Astrocyte (in vitro differentiated cells and primary cell): ENCODE measurements around the gene SLIT3. TPM values are rescaled to one million over a fixed set of nuclear protein-coding genes. Genes with fewer than 3 reads are reported as not detected.

Experiments
- DNase-seq: peaks from one replicate; pipeline ENCODE4 v3.0.0-alpha.2; 2010; ENCODE audit warnings: low read depth
- FAIRE-seq: peaks from 2 replicates; lab custom pipeline; 2011; peaks lifted over from hg19 to GRCh38; lab: Jason Lieb, UNC
- H2AFZ ChIP-seq: 2 replicates; pipeline ENCODE4 v1.6.0; 2012; ENCODE audit warnings: low read depth, low read length, inconsistent platforms
- H3K27ac ChIP-seq: 2 replicates; pipeline ENCODE4 v1.5.1; 2011; ENCODE audit warnings: low read depth, low read length, inconsistent platforms
- H3K27me3 ChIP-seq: 2 replicates; pipeline ENCODE4 v1.6.0; 2011; ENCODE audit warnings: low read length, inconsistent platforms; ENCODE audit not compliant: insufficient read depth
- H3K36me3 ChIP-seq: 2 replicates; pipeline ENCODE4 v1.5.1; 2011; ENCODE audit warnings: low read length, inconsistent platforms; ENCODE audit not compliant: insufficient read depth
- H3K4me1 ChIP-seq: 2 replicates; pipeline ENCODE4 v1.5.1; 2011; ENCODE audit warnings: low read length, inconsistent platforms; ENCODE audit not compliant: insufficient read depth
- H3K4me2 ChIP-seq: 2 replicates; pipeline ENCODE4 v1.6.0; 2012; ENCODE audit warnings: low read length, inconsistent platforms
- H3K4me3 ChIP-seq: 2 replicates; pipeline ENCODE4 v1.5.1; 2011; ENCODE audit warnings: low read depth, mild to moderate bottlenecking, low read length, inconsistent platforms; ENCODE audit not compliant: insufficient read depth
- H3K79me2 ChIP-seq: 2 replicates; pipeline ENCODE4 v1.6.0; 2012; ENCODE audit warnings: mild to moderate bottlenecking, low read length, inconsistent platforms; ENCODE audit not compliant: insufficient read depth
- H3K9ac ChIP-seq: 2 replicates; pipeline ENCODE4 v1.6.0; 2012; ENCODE audit warnings: mild to moderate bottlenecking, low read length, inconsistent platforms
- H3K9me3 ChIP-seq: 2 replicates; pipeline ENCODE4 v1.5.1; 2012; ENCODE audit warnings: low read depth, mild to moderate bottlenecking, low read length, inconsistent platforms; ENCODE audit not compliant: insufficient read depth
- H4K20me1 ChIP-seq: 2 replicates; pipeline ENCODE4 v1.6.0; 2012; ENCODE audit warnings: low read length, inconsistent platforms; ENCODE audit not compliant: insufficient read depth
- H3K27ac Mint-ChIP-seq: one replicate; pipeline ENCODE4 v1.8.0; 2021; ENCODE audit warnings: mild to moderate bottlenecking, mixed read lengths; ENCODE audit not compliant: unreplicated experiment
- H3K27me3 Mint-ChIP-seq: one replicate; pipeline ENCODE4 v1.8.0; 2021; ENCODE audit warnings: low read depth, mixed read lengths; ENCODE audit not compliant: unreplicated experiment
- H3K36me3 Mint-ChIP-seq: one replicate; pipeline ENCODE4 v1.8.0; 2021; ENCODE audit warnings: low read depth, mixed read lengths; ENCODE audit not compliant: unreplicated experiment
- H3K4me1 Mint-ChIP-seq: one replicate; pipeline ENCODE4 v1.8.0; 2021; ENCODE audit warnings: low read depth, mixed read lengths; ENCODE audit not compliant: unreplicated experiment
- H3K4me3 Mint-ChIP-seq: one replicate; pipeline ENCODE4 v1.8.0; 2021; ENCODE audit warnings: mild to moderate bottlenecking, moderate library complexity, mixed read lengths; ENCODE audit not compliant: unreplicated experiment
- H3K9me3 Mint-ChIP-seq: one replicate; pipeline ENCODE4 v1.8.0; 2021; ENCODE audit warnings: mild to moderate bottlenecking, mixed read lengths; ENCODE audit not compliant: unreplicated experiment
- EZH2 ChIP-seq: IDR thresholded peaks from 2 replicates; pipeline ENCODE4 v1.6.1; 2012; ENCODE audit warnings: mild to moderate bottlenecking, low read length, inconsistent platforms; ENCODE audit not compliant: insufficient read depth
- total RNA-seq: library from RNA; stranded (reverse); gene quantifications from 2 replicates; pipeline ENCODE4 v1.2.1, GENCODE V29; 2021
- TF ChIP-seq, protein P1 (sequence below): IDR thresholded peaks from 2 replicates; pipeline ENCODE4 v1.5.1; 2011; ENCODE audit warnings: low read depth, mild to moderate bottlenecking, inconsistent platforms, low read length, moderate library complexity; ENCODE audit not compliant: insufficient read depth

The SLIT3 gene
- total RNA-seq, 1 donor from 2014 or later: 20.7 TPM

DNA sequence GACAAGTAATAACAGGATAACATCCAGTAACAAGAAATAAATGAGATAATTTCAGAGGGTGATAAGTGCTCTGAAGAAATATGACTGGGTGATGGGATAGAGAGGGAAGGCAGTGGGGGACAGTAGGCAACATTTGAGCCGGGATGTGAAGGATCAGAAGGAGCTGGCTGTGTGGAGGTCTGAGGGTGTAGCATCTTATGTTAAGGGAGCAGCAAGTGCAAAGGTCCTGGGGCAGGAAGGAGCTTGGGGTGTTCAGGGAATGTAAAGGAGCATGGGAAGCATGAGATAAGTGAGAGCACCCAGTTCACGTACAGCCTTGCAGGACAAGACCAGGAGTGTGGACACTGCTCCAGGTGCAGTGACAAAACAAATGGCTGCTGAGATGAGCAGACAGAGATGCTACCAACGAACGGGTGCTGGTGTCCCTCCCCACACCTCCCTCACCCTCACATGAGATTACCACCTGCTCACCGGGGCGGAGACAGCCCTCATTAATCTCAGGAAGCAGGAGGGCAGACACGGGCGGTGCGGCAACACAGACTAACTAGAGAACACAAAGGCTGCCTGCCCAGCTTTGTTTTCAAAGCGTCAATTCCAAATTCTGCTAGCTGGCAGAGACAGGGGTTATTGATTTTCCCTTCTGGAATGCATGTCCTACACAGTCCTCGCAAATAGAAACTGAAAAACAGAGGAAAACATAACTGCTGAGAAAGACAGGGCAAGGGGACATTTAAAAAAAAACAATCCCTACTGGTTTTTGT, 423.6 kb downstream of the SLIT3 start:
- H3K4me1 Mint-ChIP-seq: peaks cover 17% of the 10 kb centered on the region
- H3K9me3 Mint-ChIP-seq: no peaks in the 10 kb centered on the region
- Histone ChIP-seq H3K9me3 (no peaks in the 10 kb centered on the region), H3K4me1 (no peaks in the 10 kb centered on the region), H3K4me3 (no peak overlapping the region), H4K20me1 (no peaks in the 10 kb centered on the region), H3K27me3 (no peaks in the 10 kb centered on the region), H3K9ac (no peak overlapping the region), H2AFZ (no peak overlapping the region), H3K27ac (no peak overlapping the region), H3K36me3 (no peaks in the 10 kb centered on the region), H3K4me2 (no peak overlapping the region), H3K79me2 (no peaks in the 10 kb centered on the region)
- H3K27me3 Mint-ChIP-seq: peaks cover 7% of the 10 kb centered on the region
- no peaks in the 10 kb centered on the region for H3K36me3 Mint-ChIP-seq
- FAIRE-seq: no peak
- TF ChIP-seq, protein P1, sequence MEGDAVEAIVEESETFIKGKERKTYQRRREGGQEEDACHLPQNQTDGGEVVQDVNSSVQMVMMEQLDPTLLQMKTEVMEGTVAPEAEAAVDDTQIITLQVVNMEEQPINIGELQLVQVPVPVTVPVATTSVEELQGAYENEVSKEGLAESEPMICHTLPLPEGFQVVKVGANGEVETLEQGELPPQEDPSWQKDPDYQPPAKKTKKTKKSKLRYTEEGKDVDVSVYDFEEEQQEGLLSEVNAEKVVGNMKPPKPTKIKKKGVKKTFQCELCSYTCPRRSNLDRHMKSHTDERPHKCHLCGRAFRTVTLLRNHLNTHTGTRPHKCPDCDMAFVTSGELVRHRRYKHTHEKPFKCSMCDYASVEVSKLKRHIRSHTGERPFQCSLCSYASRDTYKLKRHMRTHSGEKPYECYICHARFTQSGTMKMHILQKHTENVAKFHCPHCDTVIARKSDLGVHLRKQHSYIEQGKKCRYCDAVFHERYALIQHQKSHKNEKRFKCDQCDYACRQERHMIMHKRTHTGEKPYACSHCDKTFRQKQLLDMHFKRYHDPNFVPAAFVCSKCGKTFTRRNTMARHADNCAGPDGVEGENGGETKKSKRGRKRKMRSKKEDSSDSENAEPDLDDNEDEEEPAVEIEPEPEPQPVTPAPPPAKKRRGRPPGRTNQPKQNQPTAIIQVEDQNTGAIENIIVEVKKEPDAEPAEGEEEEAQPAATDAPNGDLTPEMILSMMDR: no peak
- no peak for DNase-seq
- no peak overlapping the region for H3K27ac Mint-ChIP-seq
- no peak overlapping the region for H3K4me3 Mint-ChIP-seq

DNA sequence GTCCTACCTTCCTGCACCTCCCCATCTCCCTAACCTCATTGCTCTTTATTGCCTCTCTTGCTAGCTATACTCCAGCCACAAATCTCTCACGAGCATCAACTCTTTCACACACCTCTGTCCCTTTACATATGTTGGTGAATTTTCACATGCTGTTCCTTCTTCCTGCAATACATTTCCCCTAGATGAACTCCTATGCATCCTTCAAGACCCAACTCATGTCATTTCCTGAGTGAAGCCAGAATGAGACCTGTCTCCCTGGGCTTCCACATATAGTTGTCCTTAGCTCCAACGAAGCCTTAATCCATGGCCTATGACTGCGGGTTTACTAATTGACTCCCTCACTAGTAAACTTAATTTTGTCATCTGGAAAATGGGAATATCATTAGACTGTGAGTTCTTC, 424.5 kb downstream of the SLIT3 start:
- Mint-ChIP-seq H3K36me3 (no peaks in the 10 kb centered on the region), H3K4me1 (peaks cover 17% of the 10 kb centered on the region), H3K27ac (no peak overlapping the region), H3K4me3 (no peak overlapping the region), H3K27me3 (peaks cover 11% of the 10 kb centered on the region), H3K9me3 (no peaks in the 10 kb centered on the region)
- Histone ChIP-seq H4K20me1 (no peaks in the 10 kb centered on the region), H2AFZ (no peak overlapping the region), H3K36me3 (no peaks in the 10 kb centered on the region), H3K27me3 (no peaks in the 10 kb centered on the region), H3K9me3 (no peaks in the 10 kb centered on the region), H3K27ac (no peak overlapping the region), H3K4me3 (no peak overlapping the region), H3K4me1 (no peaks in the 10 kb centered on the region), H3K79me2 (no peaks in the 10 kb centered on the region), H3K9ac (no peak overlapping the region), H3K4me2 (no peak overlapping the region)
- DNase-seq (no peak), FAIRE-seq (peak; percentile 32)
- TF ChIP-seq, protein P1: no peak
- no peak for TF ChIP-seq EZH2

DNA sequence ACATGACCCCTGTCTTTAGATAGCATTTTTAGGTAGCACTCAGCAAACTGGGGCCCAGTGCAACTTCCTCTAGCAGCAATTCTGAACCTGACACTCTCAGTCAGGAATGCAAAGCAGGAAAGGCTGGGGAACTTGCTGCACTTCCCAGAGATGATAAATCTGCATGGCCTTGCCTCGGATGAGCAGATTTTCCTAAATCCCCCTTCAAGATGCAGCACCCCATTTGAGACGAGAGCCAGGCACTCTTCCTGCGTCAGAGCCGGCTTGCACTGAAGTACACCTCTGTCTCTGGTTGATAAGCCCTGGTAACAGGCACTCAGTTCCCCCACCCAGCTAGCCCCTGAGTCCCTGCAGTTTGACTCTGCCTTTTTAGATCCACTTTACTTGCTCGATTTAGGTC, 425.1 kb downstream of the SLIT3 start:
- FAIRE-seq: no peak
- no peak for DNase-seq
- Histone ChIP-seq H3K4me3 (no peak overlapping the region), H3K9ac (no peak overlapping the region), H3K36me3 (no peaks in the 10 kb centered on the region), H3K9me3 (no peaks in the 10 kb centered on the region), H3K27me3 (no peaks in the 10 kb centered on the region), H3K4me2 (no peak overlapping the region), H4K20me1 (no peaks in the 10 kb centered on the region), H3K79me2 (no peaks in the 10 kb centered on the region), H3K4me1 (no peaks in the 10 kb centered on the region), H2AFZ (no peak overlapping the region), H3K27ac (no peak overlapping the region)
- Mint-ChIP-seq H3K36me3 (no peaks in the 10 kb centered on the region), H3K4me3 (peak overlapping the region; percentile 15), H3K27ac (peak overlapping the region; percentile 79), H3K9me3 (peaks cover 1% of the 10 kb centered on the region), H3K27me3 (peaks cover 11% of the 10 kb centered on the region), H3K4me1 (peaks cover 17% of the 10 kb centered on the region)
- TF ChIP-seq, protein P1: no peak
- no peak for TF ChIP-seq EZH2
